Muscle layer of colon (tissue), 2 donors: ENCODE data around the gene OCA2.

Experiments
- H3K27ac ChIP-seq: one replicate; pipeline ENCODE4 v1.7.0; 2013; ENCODE audit warnings: low read depth, mild to moderate bottlenecking, low read length, moderate library complexity
- H3K27me3 ChIP-seq, 2 donors: one replicate each; pipeline ENCODE4 v1.7.0; 2013; ENCODE audit warnings: low read length in 2 of 2, mild to moderate bottlenecking in 2 of 2; ENCODE audit not compliant: insufficient read depth in 2 of 2, control insufficient read depth in 1 of 2
- H3K36me3 ChIP-seq: one replicate; pipeline ENCODE4 v1.7.0; 2013; ENCODE audit warnings: mild to moderate bottlenecking, low read length; ENCODE audit not compliant: insufficient read depth
- H3K4me1 ChIP-seq: one replicate; pipeline ENCODE4 v1.7.0; 2013; ENCODE audit warnings: mild to moderate bottlenecking, low read length; ENCODE audit not compliant: insufficient read depth
- H3K4me3 ChIP-seq, 2 donors: one replicate each; pipeline ENCODE4 v1.7.0; 2013; ENCODE audit warnings: low read length in 2 of 2, low read depth in 1 of 2, mild to moderate bottlenecking in 1 of 2, moderate library complexity in 1 of 2
- H3K9ac ChIP-seq: one replicate; pipeline ENCODE4 v1.7.0; 2013; ENCODE audit warnings: low read length
- H3K9me3 ChIP-seq: one replicate; pipeline ENCODE4 v1.7.0; 2013; ENCODE audit warnings: mild to moderate bottlenecking, low read length
- donor health status: abdominal sarcoma.
- donor health status: Adenocarcinoma of cecum.

The OCA2 gene

DNA sequence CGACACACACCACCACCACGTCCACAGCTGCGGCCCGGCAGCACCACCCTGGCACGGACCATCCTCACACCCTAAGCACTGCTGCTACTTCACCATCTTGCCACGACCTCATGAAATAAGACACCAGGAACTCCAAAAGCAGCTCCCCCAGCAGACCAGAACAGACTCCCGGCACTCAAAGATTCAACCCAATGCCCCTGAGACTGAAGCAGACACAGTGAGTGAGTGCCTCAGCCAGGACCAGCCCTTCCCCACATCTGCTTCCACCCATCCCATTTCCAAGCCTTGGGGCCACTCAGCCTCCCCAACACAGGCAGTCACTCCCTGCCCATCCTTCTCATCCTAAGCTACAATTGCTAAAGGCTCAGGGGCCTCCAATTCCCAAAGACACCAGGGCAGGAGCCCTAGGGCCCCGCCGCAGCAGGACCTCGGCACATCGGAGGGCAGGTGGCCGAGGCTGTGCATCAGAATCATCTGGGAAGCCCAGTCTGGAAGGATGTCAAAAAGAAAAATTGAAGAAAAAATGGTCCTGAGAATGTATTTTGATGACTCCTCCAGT, 18.4 kb upstream of the OCA2 start:
- Histone ChIP-seq H3K9ac (no peak overlapping the region), H3K36me3 (peaks cover 62% of the 10 kb centered on the region), H3K27ac (no peak overlapping the region), H3K9me3 (no peaks in the 10 kb centered on the region), H3K4me3 (no peak overlapping the region), H3K4me1 (no peaks in the 10 kb centered on the region), H3K27me3 (no peaks in the 10 kb centered on the region)

DNA sequence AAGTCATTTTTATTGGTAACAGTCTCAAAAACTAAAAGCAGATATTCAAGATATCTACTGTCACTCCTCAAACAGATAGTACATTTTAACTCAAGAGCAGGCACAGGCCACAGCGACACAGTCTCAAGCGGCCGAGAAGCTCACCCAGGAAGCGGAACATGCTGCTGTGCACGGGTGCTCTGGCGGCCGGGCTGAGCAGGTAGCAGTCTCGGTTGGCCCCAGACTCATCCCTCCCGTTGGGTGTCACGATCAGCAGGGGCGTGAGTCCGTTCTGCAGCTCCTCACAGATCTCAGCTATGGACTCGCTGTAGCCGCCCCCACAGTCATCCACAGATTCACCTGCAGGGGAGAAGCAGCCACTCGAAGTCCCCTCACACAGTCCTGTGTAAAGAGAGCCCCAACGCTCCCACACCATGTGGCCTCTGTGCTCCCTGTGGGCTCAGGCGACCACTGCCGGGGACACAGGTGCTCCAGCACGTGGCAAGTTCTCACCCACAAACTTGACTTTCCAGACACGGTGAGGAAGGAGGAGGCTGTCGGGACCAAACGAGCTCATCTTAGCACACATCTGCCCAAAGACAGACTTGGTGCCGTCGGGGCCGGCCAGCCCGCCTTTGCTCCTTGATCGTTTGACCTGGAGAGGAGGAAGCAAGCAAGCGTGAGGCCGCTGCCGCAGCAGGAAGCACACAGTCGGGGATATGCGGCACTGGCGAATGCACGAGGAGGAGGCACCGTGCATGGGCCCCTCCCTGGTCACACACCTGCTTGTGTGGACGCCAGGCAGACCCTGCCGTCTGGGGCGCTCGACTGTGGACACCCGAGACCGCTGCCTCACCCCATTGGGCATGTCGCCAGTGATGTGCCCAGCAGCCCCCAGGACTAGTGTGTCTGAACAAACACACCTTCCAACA, 17.7 kb upstream of the OCA2 start:
- no peaks in the 10 kb centered on the region for H3K27me3 ChIP-seq
- H3K9me3 ChIP-seq, result no peaks in the 10 kb centered on the region
- H3K4me3 ChIP-seq, result no peak overlapping the region
- peaks cover 62% of the 10 kb centered on the region for H3K36me3 ChIP-seq
- no peak overlapping the region for H3K27ac ChIP-seq
- no peaks in the 10 kb centered on the region for H3K4me1 ChIP-seq
- H3K9ac ChIP-seq, result no peak overlapping the region

- Histone ChIP-seq H3K4me3 (no peak overlapping the region), H3K27me3 (no peaks in the 10 kb centered on the region), H3K27ac (no peak overlapping the region), H3K9ac (no peak overlapping the region), H3K4me1 (no peaks in the 10 kb centered on the region), H3K9me3 (no peaks in the 10 kb centered on the region), H3K36me3 (peaks cover 57% of the 10 kb centered on the region)
Observed at GRCh38 chr15:28115871-28116270, 16.8 kb upstream of the OCA2 start.

DNA sequence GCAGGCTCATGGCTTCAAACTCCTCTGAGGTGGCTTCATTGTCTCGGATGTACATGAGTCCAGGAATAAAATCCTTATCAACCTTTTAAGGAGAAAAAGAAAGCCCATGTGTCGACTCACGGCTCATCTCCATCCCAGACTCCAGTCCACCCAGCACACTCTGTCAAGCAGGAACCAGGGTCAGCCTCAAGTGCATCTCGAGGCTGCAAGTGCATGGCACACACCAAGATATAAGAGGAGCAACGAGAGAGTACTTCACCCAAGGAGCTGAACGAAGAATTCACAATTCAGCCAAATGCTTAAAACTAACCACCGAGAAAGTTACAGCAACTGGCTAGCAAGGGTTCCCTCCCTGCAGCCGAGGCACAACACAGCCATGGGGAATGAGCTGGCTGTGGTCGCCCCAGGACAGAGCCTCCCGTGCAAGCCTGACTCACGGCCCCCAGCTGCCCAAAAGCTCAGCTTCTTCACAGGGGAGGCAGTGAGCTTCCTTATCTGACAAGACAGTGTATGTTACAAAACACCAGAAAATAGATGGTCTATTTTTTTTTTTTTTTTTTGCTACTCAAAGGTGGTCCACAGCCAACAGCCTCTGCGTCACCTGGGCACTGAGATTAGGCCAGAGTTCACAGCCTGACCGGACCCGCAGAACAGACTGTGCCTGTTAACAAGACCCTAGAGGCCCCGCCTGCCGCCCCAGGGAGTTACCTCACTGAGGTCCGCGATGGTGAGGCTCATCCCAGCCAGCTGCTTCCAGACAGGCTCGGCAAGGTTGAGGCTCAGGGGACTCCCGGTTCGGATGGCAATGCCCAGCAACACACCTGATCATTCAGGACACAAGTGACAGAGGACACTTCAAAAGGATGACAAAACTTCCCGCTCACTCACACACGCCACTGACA, 15.9 kb upstream of the OCA2 start:
- Histone ChIP-seq H3K27me3 (no peaks in the 10 kb centered on the region), H3K9me3 (no peaks in the 10 kb centered on the region), H3K27ac (no peak overlapping the region), H3K4me3 (no peak overlapping the region), H3K9ac (no peak overlapping the region), H3K36me3 (peaks cover 48% of the 10 kb centered on the region), H3K4me1 (no peaks in the 10 kb centered on the region)

DNA sequence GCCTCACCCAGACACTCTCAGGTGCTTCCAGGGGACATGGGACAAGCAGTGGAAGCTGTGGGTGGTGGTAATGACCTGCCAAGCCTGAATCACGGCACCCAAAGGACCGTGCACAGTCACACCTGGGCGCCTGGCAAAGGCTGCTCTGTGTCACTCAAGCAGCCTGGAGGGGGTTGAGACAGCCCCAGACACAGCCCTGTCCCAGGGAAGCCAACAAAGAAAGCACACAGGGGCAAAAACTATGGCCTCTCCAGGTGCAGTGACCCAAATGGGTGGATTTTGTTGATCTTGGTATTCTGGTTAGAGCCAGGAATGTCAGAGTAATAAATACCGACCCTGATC, 15.0 kb upstream of the OCA2 start:
- H3K4me1 ChIP-seq, result no peaks in the 10 kb centered on the region
- H3K9ac ChIP-seq, result no peak overlapping the region
- no peaks in the 10 kb centered on the region for H3K9me3 ChIP-seq
- H3K36me3 ChIP-seq, result peaks cover 42% of the 10 kb centered on the region
- no peaks in the 10 kb centered on the region for H3K27me3 ChIP-seq
- H3K27ac ChIP-seq, result no peak overlapping the region
- no peak overlapping the region for H3K4me3 ChIP-seq

DNA sequence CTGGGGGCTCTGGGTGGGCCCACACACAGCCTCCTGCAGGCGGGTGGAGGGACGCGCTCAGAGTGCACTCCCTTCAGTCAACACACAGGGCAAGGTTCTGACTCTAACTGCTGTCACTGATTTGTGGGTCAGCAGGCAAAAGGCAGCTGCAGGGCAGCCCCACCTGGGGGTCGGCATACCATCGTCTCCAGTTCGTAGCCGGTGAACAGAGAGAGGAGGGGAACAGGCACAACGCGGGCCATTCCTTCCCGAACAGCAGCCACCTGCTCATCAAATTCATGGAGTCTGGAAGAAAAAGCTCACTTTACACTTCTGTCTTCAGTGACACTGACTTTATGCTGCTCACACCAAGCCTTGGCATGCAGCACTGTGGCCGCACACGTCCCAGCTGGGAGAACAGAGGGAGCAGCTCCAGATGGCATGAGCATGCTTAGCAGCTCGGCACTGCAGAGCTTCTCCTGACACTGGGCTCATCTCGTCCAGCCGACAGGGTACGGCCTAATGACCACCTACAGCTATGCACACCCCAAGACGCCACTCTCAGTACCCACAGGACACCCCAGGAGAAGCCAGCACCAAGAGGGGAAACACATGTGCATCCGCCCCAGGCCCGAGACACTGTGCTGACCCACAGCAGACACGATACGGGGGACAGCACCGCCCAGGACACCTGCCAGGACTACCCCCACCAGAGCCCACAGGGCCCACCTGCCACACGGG, 14.4 kb upstream of the OCA2 start:
- Histone ChIP-seq H3K9ac (no peak overlapping the region), H3K27me3 (no peaks in the 10 kb centered on the region), H3K4me1 (no peaks in the 10 kb centered on the region), H3K9me3 (no peaks in the 10 kb centered on the region), H3K36me3 (peaks cover 42% of the 10 kb centered on the region), H3K27ac (no peak overlapping the region), H3K4me3 (no peak overlapping the region)

DNA sequence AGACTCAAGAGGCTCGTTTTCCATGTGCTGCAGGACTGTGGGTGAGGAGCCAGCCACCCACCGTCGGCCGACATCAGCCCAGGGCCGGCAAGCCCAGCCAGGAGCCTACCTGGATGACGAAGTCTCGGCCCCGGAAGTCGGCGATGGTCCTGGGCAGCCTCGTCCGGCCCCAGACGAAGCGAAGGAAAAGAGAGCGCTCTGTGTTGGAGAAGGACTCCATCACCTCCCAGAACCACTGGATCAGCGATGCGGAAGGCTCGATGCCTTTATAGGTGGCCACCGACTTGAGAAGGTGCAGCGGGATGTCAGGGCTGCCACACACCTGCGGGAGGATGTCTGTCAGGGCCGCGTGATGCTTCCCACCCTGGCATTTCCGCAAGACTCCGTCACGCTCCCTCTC, 13.8 kb upstream of the OCA2 start:
- no peak overlapping the region for H3K4me3 ChIP-seq
- H3K27me3 ChIP-seq, result no peaks in the 10 kb centered on the region
- H3K36me3 ChIP-seq, result peaks cover 36% of the 10 kb centered on the region
- H3K9ac ChIP-seq, result no peak overlapping the region
- no peaks in the 10 kb centered on the region for H3K4me1 ChIP-seq
- H3K27ac ChIP-seq, result no peak overlapping the region
- no peaks in the 10 kb centered on the region for H3K9me3 ChIP-seq

GRCh38 chr15:28112101-28112760, 13.1 kb upstream of the OCA2 start:
- Histone ChIP-seq H3K4me1 (no peaks in the 10 kb centered on the region), H3K27ac (no peak overlapping the region), H3K27me3 (peaks cover 0 to 3% of the 10 kb centered on the region in 2 donors), H3K9ac (no peak overlapping the region), H3K4me3 (no peak overlapping the region), H3K36me3 (peaks cover 29% of the 10 kb centered on the region), H3K9me3 (no peaks in the 10 kb centered on the region)

- Histone ChIP-seq H3K9ac (no peak overlapping the region), H3K4me3 (no peak overlapping the region), H3K27ac (no peak overlapping the region), H3K4me1 (no peaks in the 10 kb centered on the region), H3K27me3 (peaks cover 0 to 10% of the 10 kb centered on the region in 2 donors), H3K9me3 (no peaks in the 10 kb centered on the region), H3K36me3 (peaks cover 22% of the 10 kb centered on the region)
Observed at GRCh38 chr15:28111543-28111942, 12.4 kb upstream of the OCA2 start.

DNA sequence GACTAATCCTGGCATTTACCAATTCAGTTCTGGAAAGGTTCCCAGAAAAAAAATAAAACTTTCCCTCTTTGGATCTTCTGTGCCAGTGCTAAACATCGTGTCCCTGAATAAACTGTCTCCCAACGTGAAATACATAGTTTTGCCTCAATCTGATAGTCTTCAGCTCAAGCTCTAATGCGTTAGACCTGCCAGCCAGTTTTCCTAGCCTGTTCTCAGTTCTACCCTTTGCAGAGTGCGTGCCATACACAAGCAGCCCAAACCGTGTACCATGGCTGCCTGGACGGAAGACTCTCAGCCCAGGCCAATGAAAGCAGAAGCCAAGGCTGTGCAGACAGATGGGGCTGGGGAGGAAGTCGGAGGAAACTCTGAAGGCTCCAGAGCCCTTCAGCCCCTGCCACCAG, 11.4 kb upstream of the OCA2 start:
- Histone ChIP-seq H3K4me3 (no peak overlapping the region), H3K27ac (no peak overlapping the region), H3K4me1 (no peaks in the 10 kb centered on the region), H3K9me3 (no peaks in the 10 kb centered on the region), H3K27me3 (peaks cover 5 to 21% of the 10 kb centered on the region in 2 donors), H3K36me3 (peaks cover 20% of the 10 kb centered on the region), H3K9ac (no peak overlapping the region)
